H1 (cell line): ENCODE measurements around the gene TMEM132A. TPM values are rescaled to one million over a fixed set of nuclear protein-coding genes. Genes with fewer than 3 reads are reported as not detected.

Experiments
- CTCF ChIA-PET: fragments of 300-600 bp; sonication (Branson Sonifier 250); formaldehyde crosslinking; loops from one replicate; lab custom pipeline; 2021; ENCODE audit not compliant: partially characterized antibody; lab: Charles Lee
- POLR2A ChIA-PET: fragments of 300-600 bp; sonication (Branson Sonifier 250); formaldehyde crosslinking; loops from one replicate; lab custom pipeline; 2021; ENCODE audit warnings: inconsistent platforms; ENCODE audit not compliant: partially characterized antibody; lab: Charles Lee
- DNase-seq, 2 experiments: peaks; one replicate each; pipeline versions ENCODE4 v3.0.0 to v3.0.0-alpha.2; 2010 to 2022; ENCODE audit warnings: low spot score in 2 of 2, low read depth in 1 of 2, mixed read lengths in 1 of 2
- FAIRE-seq: peaks from 2 replicates; lab custom pipeline; 2011; peaks lifted over from hg19 to GRCh38; lab: Jason Lieb, UNC
- H2AFZ ChIP-seq: 2 replicates; pipeline ENCODE4 v1.8.1; 2012; ENCODE audit warnings: low read length, inconsistent platforms
- H2AK5ac ChIP-seq: 2 replicates; pipeline ENCODE4 v1.6.1; 2013; ENCODE audit warnings: low read depth, low read length
- H2BK120ac ChIP-seq: replicated peaks from 2 replicates; pipeline ENCODE3; 2013; ENCODE audit warnings: low read depth, low read length, inconsistent platforms
- H2BK12ac ChIP-seq: 2 replicates; pipeline ENCODE4 v1.6.1; 2013; ENCODE audit warnings: low read depth, low read length
- H2BK15ac ChIP-seq: 2 replicates; pipeline ENCODE4 v1.6.1; 2013; ENCODE audit warnings: low read length
- H2BK20ac ChIP-seq: 2 replicates; pipeline ENCODE4 v1.6.1; 2013; ENCODE audit warnings: low read length
- H2BK5ac ChIP-seq: 2 replicates; pipeline ENCODE4 v1.6.1; 2013; ENCODE audit warnings: low read depth, low read length
- H3K14ac ChIP-seq: 2 replicates; pipeline ENCODE4 v1.6.1; 2013; ENCODE audit warnings: inconsistent platforms; ENCODE audit not compliant: insufficient read length
- H3K18ac ChIP-seq: 2 replicates; pipeline ENCODE4 v1.6.1; 2013; ENCODE audit warnings: low read length; ENCODE audit errors: extremely low read depth
- H3K23ac ChIP-seq: 2 replicates; pipeline ENCODE4 v1.6.1; 2013; ENCODE audit warnings: inconsistent platforms; ENCODE audit not compliant: insufficient read length
- H3K23me2 ChIP-seq: 2 replicates; pipeline ENCODE4 v1.6.1; 2013; ENCODE audit warnings: low read depth, low read length
- H3K27ac ChIP-seq: 2 replicates; pipeline ENCODE4 v1.6.1; 2011; ENCODE audit warnings: low read depth, low read length, inconsistent platforms
- H3K27me3 ChIP-seq, 4 experiments: replicated peaks in 1 of 4; 1 replicate in 1 of 4; 2 replicates in 3 of 4; pipeline versions ENCODE4 v1.6.1 to v1.8.1; 2011 to 2013; ENCODE audit warnings: low read length in 3 of 4, mild to moderate bottlenecking in 3 of 4, inconsistent platforms in 2 of 4, mixed read lengths in 2 of 4, moderate library complexity in 1 of 4; ENCODE audit not compliant: control insufficient read depth in 3 of 4, insufficient read depth in 3 of 4; ENCODE audit errors: extremely low read depth in 1 of 4
- H3K36me3 ChIP-seq, 4 experiments: 2 replicates each; pipeline versions ENCODE4 v1.6.1 to v1.8.1; 2011 to 2013; ENCODE audit warnings: mild to moderate bottlenecking in 4 of 4, low read length in 3 of 4, moderate library complexity in 2 of 4, control low read depth in 1 of 4, inconsistent platforms in 1 of 4; ENCODE audit not compliant: insufficient read depth in 4 of 4, control insufficient read depth in 2 of 4
- H3K4ac ChIP-seq: replicated peaks from 2 replicates; pipeline ENCODE3; 2013; ENCODE audit warnings: low read length, low read depth, mixed read lengths, inconsistent platforms; ENCODE audit not compliant: insufficient read length
- H3K4me1 ChIP-seq, 4 experiments: replicated peaks in 1 of 4; 1 replicate in 1 of 4; 2 replicates in 3 of 4; pipeline versions ENCODE4 v1.6.1 to v1.8.1; 2011 to 2013; ENCODE audit warnings: low read length in 3 of 4, inconsistent platforms in 2 of 4, mixed read lengths in 1 of 4; ENCODE audit not compliant: insufficient read depth in 4 of 4, control insufficient read depth in 3 of 4
- H3K4me2 ChIP-seq, 2 experiments: 2 replicates each; pipeline versions ENCODE4 v1.6.1 to v1.8.1; 2011 to 2013; ENCODE audit warnings: low read depth in 2 of 2, low read length in 2 of 2, control low read depth in 1 of 2, inconsistent platforms in 1 of 2, mild to moderate bottlenecking in 1 of 2; ENCODE audit not compliant: insufficient read depth in 1 of 2
- H3K4me3 ChIP-seq, 4 experiments: fragments of 200-600, 300-600 bp in 1 of 4; sonication (generic), shearing (Covaris generic), sonication (Bioruptor Twin) in 1 of 4; 2 replicates each; pipeline versions ENCODE4 v1.5.1 to v1.8.1; 2011 to 2016; ENCODE audit warnings: low read length in 4 of 4, low read depth in 3 of 4, control low read depth in 2 of 4, inconsistent platforms in 2 of 4, mild to moderate bottlenecking in 2 of 4, mixed read lengths in 1 of 4, moderate library complexity in 1 of 4; ENCODE audit not compliant: insufficient read depth in 2 of 4; ENCODE audit errors: extremely low read depth in 1 of 4
- H3K56ac ChIP-seq: replicated peaks from 2 replicates; pipeline ENCODE3; 2013; ENCODE audit warnings: low read depth, mild to moderate bottlenecking, mixed read lengths, low read length, inconsistent platforms; ENCODE audit not compliant: insufficient read length
- H3K79me1 ChIP-seq: 2 replicates; pipeline ENCODE4 v1.6.1; 2013; ENCODE audit warnings: low read depth, low read length, control low read depth
- H3K79me2 ChIP-seq, 2 experiments: 2 replicates each; pipeline versions ENCODE4 v1.6.1 to v1.8.1; 2012 to 2013; ENCODE audit warnings: low read length in 2 of 2, mild to moderate bottlenecking in 2 of 2, inconsistent platforms in 1 of 2; ENCODE audit not compliant: insufficient read depth in 2 of 2, control insufficient read depth in 1 of 2
- H3K9ac ChIP-seq, 4 experiments: replicated peaks in 1 of 4; 1 replicate in 1 of 4; 2 replicates in 3 of 4; pipeline versions ENCODE4 v1.6.1 to v1.8.1; 2011 to 2013; ENCODE audit warnings: low read depth in 3 of 4, low read length in 3 of 4, control low read depth in 2 of 4, mild to moderate bottlenecking in 2 of 4, moderate library complexity in 2 of 4, inconsistent platforms in 1 of 4; ENCODE audit errors: extremely low read depth in 1 of 4
- H3K9me3 ChIP-seq, 2 experiments: 2 replicates each; pipeline versions ENCODE4 v1.6.1 to v1.8.1; 2012 to 2013; ENCODE audit warnings: mild to moderate bottlenecking in 2 of 2, moderate library complexity in 2 of 2, control low read depth in 1 of 2, inconsistent platforms in 1 of 2, low read depth in 1 of 2, low read length in 1 of 2, mixed read lengths in 1 of 2; ENCODE audit not compliant: insufficient read depth in 2 of 2
- H4K20me1 ChIP-seq, 2 experiments: replicated peaks in 1 of 2; 2 replicates each; pipeline versions ENCODE3 to v1.8.1; 2011 to 2013; ENCODE audit warnings: inconsistent platforms in 2 of 2, low read length in 2 of 2, mild to moderate bottlenecking in 1 of 2; ENCODE audit not compliant: insufficient read depth in 2 of 2, control insufficient read depth in 1 of 2
- H4K5ac ChIP-seq: 2 replicates; pipeline ENCODE4 v1.6.1; 2013; ENCODE audit warnings: low read length, low read depth, mixed read lengths, inconsistent platforms; ENCODE audit not compliant: insufficient read length
- H4K8ac ChIP-seq: 2 replicates; pipeline ENCODE4 v1.8.0; 2013; ENCODE audit warnings: mild to moderate bottlenecking, moderate library complexity, low read length, inconsistent platforms; ENCODE audit not compliant: insufficient read depth; ENCODE audit errors: extremely low read depth
- H4K91ac ChIP-seq: replicated peaks from 2 replicates; pipeline ENCODE3; 2013; ENCODE audit warnings: low read length, mixed read lengths, inconsistent platforms; ENCODE audit not compliant: insufficient read length
- RAD21 ChIP-seq, 2 experiments: IDR thresholded peaks in 1 of 2; conservative IDR thresholded peaks in 1 of 2; 2 replicates each; pipeline ENCODE4 v1.6.1; 2011; ENCODE audit warnings: low read depth in 2 of 2, low read length in 2 of 2, improper control_type of control experiment in 1 of 2, inconsistent platforms in 1 of 2, mild to moderate bottlenecking in 1 of 2, moderate library complexity in 1 of 2
- SIN3A ChIP-seq, 2 experiments: IDR thresholded peaks in 1 of 2; conservative IDR thresholded peaks in 1 of 2; 2 replicates each; pipeline ENCODE4 v1.6.1; 2011 to 2012; ENCODE audit warnings: low read length in 2 of 2, improper control_type of control experiment in 1 of 2, low read depth in 1 of 2, mild to moderate bottlenecking in 1 of 2
- SIX5 ChIP-seq: IDR thresholded peaks from 2 replicates; pipeline ENCODE4 v1.6.1; 2011; ENCODE audit warnings: mild to moderate bottlenecking, low read depth, low read length
- polyA plus RNA-seq, 7 experiments: library from polyadenylated mRNA; depleted of rRNA in 3 of 7; stranded (reverse) in 5 of 7; unstranded in 2 of 7; fragments of >200 nt in 5 of 7; fragments of 200-250 nt in 2 of 7; gene quantifications; 1 replicate in 5 of 7; 2 replicates in 1 of 7; 4 replicates in 1 of 7; pipeline versions ENCODE4 v1.2.1 to v1.2.3, GENCODE V29; 2011 to 2013; ENCODE audit warnings: missing spikeins in 2 of 7, mixed read lengths in 2 of 7
- total RNA-seq: library from RNA; stranded (reverse); fragmentation: NEBNext Ultra II Directional; extraction: Animal tissue kit (Norgen Biotek cat#: 25700); gene quantifications from 2 replicates; pipeline ENCODE4 v1.2.1, GENCODE V29; 2021

TMEM132A gene
- total and polyA plus RNA-seq, 2 of the 8 experiments (the other 6 are each of a cell fraction or from before 2014, with no cell fraction given), result 46.6 to 97.9 TPM

GRCh38 chr11:60977836-60978235, 53.6 kb downstream of the TMEM132A start:
- H3K4me2 ChIP-seq, result no peak overlapping the region
- no peaks in the 10 kb centered on the region for H3K4me1 ChIP-seq
- H3K79me2 ChIP-seq, result no peaks in the 10 kb centered on the region
- no peak overlapping the region for H3K56ac ChIP-seq
- no peaks in the 10 kb centered on the region for H4K20me1 ChIP-seq
- H2BK120ac ChIP-seq, result no peak overlapping the region
- no peak overlapping the region for H3K4me3 ChIP-seq
- FAIRE-seq (no peak), DNase-seq (no peak)
- no peak overlapping the region for H3K4ac ChIP-seq
- no peak overlapping the region for H3K9ac ChIP-seq
- no peak overlapping the region for H3K23ac ChIP-seq
- no peak overlapping the region for H2BK15ac ChIP-seq
- no peak overlapping the region; the same call in 1 of the 2 replicates for H4K8ac ChIP-seq
- no peak overlapping the region for H2AK5ac ChIP-seq
- H2BK5ac ChIP-seq, result no peak overlapping the region
- H2AFZ ChIP-seq, result no peak overlapping the region
- H4K5ac ChIP-seq, result no peak overlapping the region
- ChIA-PET CTCF (interaction anchor here (0.9 to 1.0 kb wide), 3 partner anchors 16 to 168 kb away, joined by 3 read pairs; no protein-coding TSS in a partner anchor), POLR2A (no interaction called here)
- no peak overlapping the region for H3K14ac ChIP-seq
- no peaks in the 10 kb centered on the region for H3K23me2 ChIP-seq
- H2BK12ac ChIP-seq, result no peak overlapping the region
- no peaks in the 10 kb centered on the region for H3K79me1 ChIP-seq
- no peak overlapping the region for H3K18ac ChIP-seq
- no peak overlapping the region for H2BK20ac ChIP-seq
- no peaks in the 10 kb centered on the region for H3K9me3 ChIP-seq
- H4K91ac ChIP-seq, result no peak overlapping the region
- H3K27ac ChIP-seq, result no peak overlapping the region
- no peak for TF ChIP-seq SIX5
- no peak for TF ChIP-seq RAD21 (IDR thresholded peaks at IDR 0.05 in 1 of 2, conservative IDR thresholded peaks at IDR 0.05 in 1 of 2; ENCODE audit: low read depth in 2 of 2, low read length in 2 of 2)
- TF ChIP-seq SIN3A (conservative IDR thresholded peaks at IDR 0.05 in 1 of 2, IDR thresholded peaks at IDR 0.05 in 1 of 2; ENCODE audit: low read depth in 1 of 2, low read length in 2 of 2), result no peak
- no peaks in the 10 kb centered on the region; a peak in 1 of 7 replicates for H3K27me3 ChIP-seq
- no peaks in the 10 kb centered on the region for H3K36me3 ChIP-seq
